HG03196 (cell line): ENCODE measurements around the gene PRKCD.

Source experiments
- ATAC-seq: cut with Tn5 transposase; IDR thresholded peaks from one replicate; pipeline ENCODE4 v1.9.1; 2021; ENCODE audit not compliant: unreplicated experiment

The PRKCD gene

DNA sequence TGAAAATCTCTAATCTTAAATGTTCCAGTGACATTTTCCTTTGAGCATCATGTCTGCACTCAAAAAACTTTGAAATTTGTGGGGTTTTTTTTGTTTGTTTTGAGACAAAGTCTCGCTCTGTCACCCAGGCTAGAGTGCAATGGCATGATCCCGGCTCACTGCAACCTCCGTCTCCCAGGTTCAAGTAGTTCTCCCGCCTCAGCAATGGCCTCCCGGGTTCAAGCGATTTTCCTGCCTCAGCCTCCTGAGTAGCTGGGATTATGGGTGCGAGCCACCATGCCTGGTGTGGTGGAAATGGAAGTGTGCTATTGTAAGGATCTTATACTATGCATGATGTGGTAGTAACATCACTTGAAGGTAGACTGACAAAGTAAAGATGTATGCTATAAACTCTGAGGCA lies 52.3 kb downstream of the PRKCD start:
- no peak for ATAC-seq

DNA sequence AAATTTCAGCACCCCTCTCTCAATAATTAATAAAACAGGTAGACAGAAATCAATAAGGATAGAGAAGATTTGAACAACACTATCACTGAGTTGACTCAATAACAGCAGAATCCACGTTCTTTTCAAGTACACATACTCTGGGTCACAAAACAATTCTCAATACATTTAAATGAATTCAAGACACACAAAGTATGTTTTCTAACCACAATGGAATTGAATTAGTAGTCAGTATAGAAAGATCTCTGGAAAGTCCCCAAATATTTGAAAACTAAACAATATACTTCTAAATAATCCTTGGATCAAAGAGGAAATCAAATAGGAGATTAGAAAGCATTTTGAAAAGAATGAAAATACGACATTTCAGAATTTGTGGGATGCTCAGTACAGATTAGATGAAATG lies 54.8 kb downstream of the PRKCD start:
- no peak for ATAC-seq

DNA sequence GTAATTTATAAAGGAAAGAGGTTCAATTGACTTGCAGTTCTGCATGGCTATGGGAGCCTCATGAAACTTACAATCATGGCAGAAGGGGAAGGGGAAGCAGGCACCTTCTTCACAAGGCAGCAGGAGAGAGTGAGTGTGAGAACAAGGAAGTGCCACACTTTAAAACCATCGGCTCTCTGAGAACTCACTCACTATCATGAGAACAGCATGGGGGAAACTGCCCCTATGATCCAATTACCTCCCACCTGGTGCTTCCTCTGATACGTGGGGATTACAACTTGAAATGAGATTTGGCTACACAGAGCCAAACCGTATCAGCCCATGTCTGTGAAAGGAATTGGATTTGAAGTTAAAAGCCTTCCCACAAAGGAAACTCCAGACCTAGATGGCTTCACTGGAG lies 55.7 kb downstream of the PRKCD start:
- ATAC-seq: no peak

DNA sequence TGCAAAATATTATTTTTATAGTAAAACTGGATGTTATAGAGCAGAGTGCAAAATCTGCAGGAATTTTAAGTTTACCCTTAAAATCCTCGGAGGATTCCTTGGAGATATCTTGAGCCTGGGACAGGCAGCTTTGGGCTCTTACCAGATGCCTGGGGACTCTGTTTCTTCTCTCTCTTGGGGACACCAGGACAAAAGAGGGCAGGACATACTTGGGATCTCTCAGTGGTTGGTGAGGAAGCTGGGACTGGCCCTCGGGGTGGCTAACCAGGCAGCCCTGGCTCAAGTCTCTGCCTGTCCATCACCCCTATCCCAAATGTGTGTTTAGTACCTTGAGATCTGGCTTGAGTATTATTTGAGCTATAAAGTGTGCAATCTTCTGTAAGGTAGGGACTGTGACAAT lies 56.2 kb downstream of the PRKCD start:
- no peak for ATAC-seq

DNA sequence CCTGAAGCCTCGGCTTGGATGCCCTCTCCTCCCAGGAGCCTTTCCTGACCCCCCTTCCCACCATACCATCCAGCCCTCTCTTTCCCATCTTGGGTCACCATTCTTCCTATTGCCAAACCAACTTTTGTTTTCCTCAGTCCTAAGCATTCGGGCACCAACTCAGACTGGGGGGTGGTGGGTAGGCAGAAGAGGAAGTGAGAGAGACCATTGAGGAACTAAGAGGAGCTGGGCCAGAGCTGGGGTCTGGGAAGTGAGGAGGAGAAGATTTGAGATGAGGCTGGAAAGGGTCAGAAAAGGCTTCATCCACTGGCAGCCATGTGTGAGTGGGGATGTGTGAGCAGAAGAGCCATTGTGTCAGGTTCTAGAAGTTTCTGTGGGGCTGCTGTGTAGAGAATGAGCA lies 57.1 kb downstream of the PRKCD start:
- no peak for ATAC-seq

DNA sequence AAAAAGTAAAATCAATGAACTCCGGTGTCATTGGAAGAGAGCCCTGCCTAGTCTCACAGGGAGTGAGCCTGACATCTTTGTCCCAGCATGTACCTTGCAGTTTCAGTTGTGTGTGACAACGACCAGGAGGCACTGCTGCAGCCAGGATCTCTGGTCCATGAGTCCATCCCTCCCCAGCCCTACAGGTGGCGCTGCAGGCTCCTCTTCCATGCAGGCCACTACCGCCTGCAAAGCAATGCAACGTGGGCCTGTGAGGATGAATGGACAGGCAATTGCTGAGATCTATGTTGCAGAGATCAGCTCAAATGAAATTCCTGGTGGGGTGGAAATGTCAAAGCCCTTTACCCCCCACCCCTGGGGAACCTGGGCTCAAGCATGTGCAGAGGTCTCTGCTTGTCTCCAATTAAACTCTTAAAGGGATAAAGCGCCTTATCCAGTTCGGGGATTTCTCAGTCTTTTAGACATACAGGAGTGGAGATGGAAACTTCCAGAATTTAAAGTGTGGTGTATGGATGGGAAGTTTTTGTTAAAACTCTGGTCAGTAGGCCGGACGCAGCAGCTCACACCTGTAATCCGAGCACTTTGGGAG lies 59.0 kb downstream of the PRKCD start:
- peak; percentile 75 for ATAC-seq

DNA sequence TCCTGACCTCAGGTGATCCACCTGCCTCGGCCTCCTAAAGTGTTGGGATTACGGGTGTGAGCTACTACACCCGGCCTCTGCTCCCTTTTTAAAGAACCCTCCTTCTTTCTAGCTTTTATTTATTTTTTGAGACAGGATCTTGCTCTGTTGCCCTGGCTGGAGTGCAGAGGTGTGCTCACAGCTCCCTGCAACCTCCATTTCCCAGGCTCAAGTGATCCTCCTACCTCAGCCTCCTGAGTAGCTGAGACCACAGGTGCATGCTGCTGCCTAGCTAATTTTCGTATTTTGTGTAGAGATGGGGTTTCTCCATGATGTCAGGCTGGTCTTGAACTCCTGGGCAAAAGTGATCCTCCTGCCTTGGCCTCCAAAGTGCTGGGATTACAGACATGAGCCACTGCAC lies 60.3 kb downstream of the PRKCD start:
- ATAC-seq: no peak

DNA sequence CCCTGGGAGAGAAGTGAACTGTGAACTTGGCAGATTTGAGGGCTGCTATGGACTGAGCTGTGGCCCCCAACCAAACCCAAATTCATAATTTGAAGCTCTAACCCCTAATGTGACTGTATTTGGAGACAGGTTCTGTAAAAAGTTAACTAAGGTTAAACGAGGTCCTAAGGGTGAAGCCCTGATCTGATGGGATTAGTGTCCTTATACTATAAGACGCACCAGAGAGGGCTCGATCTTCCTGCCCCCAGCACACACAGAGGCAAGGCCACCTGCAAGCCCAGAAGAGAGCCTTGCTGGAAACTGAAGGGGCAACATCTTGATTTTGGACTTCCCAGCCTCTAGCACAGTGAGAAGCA lies 60.8 kb downstream of the PRKCD start:
- no peak for ATAC-seq

DNA sequence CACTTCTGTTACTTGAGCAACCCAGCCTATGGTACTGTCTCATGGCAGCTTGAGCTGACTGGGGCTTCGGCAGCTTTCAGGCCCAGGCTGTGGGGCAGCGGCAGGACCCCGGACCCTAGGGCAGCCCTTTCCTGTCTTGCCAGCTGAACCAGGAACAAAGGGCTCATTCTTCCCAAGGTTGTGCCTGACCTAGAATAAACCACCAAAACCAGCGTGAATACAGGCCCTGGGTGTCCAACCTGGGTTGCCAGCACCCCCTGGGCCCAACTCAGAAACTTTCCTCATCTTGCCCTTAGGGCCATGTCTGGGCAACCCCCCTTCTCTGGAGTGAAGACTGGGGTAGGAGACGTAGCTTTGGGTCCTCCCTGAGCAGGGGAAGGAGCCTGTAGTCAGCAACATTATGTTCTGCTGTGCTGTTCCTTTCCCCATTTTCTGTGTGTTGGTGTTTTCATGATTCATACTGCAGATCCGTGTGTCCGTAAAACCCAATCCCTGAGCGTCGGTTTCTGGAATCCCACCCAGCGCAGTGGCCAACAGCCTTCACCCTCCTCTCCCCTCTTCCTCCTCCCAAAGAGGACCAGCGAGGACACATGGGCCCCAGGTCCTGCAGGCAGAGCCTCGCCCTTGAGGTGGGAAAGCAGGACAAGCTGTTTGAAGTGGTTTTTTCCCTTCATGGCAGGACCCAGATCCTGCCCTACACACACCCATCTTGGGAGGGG lies 61.3 kb downstream of the PRKCD start:
- ATAC-seq: no peak

DNA sequence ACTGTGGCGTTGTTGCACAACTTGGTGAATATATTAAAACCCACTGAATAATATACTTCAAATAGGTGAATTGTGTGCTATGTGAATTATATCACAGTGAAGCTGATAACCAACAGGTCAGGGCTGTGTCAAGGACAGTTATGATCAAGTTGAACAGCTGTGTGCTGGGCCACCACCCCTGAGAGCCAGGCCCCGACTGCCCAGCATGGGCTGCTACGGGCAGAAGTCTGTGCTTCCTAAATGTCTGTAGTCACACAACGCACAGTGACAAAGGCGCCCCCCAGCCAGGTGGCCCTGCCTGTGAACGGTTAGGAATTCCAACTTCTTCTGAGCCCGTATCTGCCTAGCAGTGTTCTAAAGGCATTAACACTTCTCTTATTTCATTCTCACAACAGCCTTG lies 62.0 kb downstream of the PRKCD start:
- ATAC-seq: no peak

DNA sequence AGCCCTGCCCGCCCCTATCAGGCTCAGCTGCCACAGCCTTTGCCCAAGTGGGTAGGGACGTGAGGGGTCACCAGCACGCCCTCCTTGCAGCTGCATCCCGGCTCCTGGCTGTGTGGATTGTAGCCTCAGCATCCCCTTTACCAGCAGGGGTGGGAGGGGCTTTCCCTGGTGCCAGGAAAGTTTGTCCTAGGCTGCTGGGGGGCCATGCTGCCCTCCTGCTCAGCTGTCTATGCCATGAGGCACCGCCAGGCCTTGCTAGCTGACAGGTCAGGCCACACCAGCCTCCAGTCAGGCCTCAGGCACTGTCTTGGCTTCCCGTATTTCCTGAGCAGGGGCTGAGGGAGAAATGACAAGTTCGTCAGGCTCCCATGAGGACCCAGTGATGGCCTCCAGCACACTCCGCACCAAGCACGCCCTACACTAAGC lies 62.5 kb downstream of the PRKCD start:
- ATAC-seq: no peak

DNA sequence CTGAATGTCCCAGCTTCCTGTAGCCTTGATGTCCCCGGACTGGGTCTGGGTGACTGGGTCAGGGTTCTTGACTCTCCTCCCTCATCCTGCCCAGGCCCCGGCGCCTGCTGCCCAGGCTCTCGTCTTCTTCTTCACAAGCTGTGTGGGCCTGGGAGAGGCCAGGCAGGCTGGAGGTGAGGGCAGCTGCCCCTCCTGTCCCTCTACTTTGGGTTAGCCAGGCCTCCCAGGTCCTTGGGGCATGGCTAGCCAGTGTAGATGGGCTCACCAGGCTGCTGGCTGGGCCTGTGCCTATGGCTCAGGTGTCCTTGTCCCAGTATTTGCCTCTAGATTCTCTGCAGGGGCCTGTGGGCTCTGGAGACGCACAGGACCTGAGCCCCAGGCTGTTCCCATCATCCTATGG lies 63.0 kb downstream of the PRKCD start:
- ATAC-seq: no peak

DNA sequence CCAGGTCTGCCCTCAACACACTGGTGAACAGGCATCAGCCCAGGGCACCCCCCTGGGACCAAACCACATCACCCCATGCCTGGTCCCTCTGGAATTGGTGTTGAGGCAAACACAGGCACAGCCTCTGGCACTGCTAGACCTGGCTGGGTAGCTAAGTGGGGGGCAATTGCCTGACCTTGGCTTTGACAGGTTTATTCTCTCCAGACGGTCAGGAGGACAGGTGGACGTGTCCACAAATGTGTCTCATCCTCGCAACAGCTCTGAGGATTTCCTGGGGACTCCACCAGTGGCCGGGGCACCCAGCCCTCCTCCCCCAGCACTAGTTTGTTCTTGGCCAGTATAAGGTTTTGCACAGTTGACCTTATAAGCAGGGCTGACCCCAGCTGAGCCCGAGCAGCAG lies 63.5 kb downstream of the PRKCD start:
- ATAC-seq: no peak

DNA sequence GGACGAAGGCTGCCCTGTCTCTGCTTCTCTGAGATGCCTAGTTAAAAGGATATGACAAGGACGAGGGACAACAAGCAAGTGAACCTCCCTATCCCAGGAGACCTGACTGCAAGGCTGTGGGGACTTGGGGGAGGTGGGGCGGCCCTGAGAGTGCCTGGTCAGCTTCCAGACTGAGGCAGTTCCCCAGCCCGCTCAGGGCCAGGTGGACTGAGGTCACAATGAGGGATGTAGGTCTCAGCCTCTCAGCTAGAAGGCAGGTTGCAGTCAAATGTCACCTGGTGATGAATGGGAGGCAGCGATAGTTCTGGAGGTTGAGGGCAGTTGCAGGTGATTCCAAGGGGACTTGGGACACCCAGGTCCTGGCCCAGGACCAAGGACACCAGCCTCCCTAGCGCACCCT lies 64.2 kb downstream of the PRKCD start:
- ATAC-seq: no peak

DNA sequence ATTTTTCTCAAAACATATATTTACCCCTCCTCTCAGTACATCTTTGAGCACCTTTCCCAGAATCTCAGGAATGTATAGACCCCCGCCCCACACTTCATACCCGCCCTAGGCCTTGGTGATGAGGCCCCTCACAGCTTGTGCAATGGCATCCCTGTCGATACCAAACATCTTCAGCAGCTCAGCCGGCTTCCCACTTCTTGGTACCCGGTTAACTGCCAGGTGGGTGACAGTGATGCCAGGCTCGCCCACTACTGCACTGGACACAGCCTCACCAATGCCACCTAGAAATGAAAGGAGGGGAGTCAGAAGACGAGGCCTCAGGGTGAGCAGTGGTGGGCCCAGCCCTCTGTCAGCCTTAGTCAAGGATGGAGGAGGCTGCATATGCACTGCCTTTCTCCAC lies 64.6 kb downstream of the PRKCD start:
- ATAC-seq: no peak

DNA sequence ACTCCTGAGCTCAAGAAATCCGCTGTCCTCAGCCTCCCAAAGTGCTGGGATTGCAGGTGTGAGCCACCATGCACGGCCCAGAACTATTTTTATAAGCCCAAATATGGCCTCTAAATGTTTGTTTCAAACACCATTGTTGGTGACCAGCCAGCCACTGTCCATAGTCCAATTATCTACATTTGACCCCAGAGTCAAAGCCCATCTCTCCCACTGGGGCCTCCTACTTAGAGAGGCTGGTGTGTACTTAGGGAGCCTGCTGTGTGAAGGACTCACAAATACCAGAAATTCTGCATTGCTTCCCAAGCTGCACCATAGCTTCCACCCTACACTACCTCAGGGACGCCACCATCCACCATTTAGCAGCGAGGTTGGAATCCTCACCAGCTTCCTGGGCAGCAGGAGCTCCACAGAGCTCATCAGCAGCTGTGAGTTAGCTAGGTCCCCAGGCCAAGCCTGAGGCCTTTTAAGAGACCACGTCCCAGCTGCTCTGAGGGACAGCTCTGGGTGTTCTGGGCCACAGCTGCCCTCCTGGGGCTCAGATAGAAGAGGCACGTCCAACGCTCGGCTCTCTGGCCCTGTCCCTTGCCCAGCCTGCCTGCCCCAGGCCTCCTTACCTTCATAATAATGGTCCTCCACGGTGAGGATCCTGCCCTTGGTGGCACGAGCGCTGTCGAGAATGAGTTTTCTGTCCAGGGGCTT lies 65.3 kb downstream of the PRKCD start:
- no peak for ATAC-seq

DNA sequence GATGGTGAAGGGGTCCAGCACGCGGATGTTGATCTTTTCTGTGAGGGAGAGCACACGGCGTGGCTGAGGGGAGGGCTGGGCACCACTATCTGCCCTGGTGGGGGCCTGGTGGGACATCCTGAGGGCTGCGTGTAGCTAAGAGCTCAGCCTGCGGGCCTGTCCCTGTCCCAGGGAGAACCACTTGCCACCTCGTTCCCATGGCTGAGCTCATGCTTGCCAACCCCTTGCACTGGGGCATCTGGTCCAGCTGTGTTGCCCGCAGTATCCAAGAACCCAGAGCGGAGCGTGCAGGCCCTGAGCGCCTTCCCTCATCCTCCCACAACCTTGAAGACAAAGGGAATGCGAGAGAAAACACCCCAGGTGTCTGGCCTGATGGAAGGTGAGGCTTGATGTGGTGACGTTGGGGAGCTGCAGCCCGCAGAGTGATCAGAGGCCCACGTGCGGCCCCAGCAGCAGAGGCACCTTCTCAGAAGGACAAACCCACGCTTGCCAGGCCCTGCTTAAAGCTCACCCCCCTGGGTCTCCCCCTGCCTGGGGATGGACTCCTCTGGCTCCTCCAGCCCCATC lies 65.9 kb downstream of the PRKCD start:
- no peak for ATAC-seq

DNA sequence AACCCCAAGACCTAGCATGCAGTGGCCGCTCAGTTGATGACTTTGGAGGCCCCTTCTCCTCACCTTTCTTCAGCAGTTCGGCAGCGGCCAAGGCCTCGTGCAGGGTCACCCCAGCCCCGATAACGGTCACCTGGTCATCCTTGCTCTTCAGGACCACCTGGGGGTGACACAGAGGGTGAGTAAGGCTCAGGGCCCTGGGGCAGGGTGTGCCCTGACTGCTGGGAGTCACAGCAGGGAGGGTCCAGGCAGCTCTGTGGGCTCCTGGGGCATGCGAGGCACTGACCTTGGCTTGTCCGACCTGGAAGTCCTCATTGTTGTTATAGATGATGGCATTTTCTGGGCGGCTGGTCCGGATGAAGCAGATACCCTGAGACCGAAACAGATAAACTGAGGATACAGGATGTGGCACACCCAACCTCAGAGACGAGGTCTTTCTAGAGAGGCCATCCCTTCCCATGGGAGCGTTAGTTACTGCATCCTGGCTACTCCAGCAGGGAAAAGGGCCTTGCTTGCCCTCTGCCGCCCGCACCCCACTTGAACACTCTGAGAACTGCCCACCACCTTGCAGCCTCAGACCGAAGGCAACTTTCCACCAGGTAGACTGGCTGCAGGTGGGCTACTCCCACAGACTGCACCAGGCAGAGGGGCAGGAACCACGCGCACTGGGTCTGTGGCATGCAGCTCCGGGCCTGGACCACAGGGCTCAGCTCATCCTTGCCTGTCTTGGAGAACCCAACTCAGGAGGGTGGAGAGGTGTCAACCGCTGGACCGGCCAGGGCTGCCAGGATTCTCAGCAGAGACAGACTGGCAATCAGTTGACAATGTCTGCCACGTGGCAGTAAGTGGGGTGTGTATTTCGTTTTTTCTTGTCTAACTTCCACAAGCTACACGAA lies 67.2 kb downstream of the PRKCD start:
- no peak for ATAC-seq

DNA sequence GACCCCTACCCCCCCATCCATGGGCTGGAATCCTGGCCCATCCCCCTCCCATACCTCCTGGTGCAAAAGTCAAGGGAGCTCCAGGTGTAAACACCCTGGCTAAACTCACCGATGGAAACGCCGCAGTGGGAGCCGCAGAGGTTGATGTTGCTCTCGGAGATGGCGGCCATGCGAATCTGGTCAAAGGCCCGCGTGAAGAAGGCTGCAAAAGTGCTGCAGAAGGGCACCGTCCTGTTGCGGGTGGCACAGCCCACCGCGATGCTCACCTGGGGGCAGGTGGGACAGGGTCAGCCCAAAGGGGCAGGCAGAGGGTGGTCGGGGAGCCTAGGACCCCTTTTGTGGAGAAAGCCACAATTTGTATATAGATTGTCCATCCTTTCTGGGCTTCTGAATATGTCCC lies 68.2 kb downstream of the PRKCD start:
- ATAC-seq: no peak

DNA sequence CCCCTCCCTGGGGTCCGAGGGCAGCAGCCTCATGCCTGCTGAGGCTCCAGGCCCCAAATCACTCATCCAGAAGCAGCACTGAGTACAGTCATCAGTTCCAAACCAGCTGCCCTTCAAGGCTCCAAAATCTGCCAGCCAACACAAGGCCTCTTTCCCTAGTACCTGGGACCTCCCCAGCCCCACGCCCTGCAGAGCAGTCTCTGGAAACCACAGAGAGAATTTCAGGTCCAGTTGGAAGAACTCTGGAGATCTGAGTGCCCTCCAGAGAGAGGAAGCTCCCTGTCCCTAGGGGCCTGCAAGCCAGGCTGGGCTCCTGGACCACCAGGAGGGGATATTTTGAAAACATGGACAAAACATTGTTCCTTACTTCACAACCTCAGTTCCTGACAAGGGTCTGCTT lies 68.6 kb downstream of the PRKCD start:
- no peak for ATAC-seq

DNA sequence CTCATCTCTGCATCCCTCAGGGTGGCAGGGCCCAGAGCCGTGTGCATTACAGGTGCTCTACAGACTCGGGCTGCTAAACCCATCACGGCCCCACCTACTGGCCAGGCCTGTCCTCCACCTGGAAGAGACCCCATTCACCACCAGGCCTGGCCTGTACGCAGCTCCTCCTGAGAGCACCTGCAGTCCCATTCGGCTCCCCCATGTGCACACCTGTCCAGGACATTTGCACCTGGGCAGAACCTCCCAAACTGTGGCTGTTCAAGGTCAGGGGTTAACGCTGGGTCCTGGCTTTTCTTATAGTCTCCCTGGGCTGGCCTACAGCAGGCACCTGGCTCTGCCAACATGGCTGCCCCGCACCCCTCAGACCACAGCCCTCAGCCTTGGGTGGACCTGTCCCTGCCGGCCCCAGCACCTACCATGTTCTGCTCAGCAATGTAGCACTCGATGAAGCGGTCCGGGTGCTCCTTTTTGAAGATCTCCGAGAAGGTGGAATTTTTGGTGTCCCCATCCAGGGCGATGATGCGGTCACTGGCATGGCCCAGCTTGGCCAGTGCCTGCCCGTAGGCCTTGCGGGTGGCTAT lies 69.1 kb downstream of the PRKCD start:
- ATAC-seq: no peak
